ENCODE measurements around the gene SORBS1.
A peak's percentile ranks its signal among the peaks of the same experiment; 100 is the strongest.

Gene SORBS1

DNA sequence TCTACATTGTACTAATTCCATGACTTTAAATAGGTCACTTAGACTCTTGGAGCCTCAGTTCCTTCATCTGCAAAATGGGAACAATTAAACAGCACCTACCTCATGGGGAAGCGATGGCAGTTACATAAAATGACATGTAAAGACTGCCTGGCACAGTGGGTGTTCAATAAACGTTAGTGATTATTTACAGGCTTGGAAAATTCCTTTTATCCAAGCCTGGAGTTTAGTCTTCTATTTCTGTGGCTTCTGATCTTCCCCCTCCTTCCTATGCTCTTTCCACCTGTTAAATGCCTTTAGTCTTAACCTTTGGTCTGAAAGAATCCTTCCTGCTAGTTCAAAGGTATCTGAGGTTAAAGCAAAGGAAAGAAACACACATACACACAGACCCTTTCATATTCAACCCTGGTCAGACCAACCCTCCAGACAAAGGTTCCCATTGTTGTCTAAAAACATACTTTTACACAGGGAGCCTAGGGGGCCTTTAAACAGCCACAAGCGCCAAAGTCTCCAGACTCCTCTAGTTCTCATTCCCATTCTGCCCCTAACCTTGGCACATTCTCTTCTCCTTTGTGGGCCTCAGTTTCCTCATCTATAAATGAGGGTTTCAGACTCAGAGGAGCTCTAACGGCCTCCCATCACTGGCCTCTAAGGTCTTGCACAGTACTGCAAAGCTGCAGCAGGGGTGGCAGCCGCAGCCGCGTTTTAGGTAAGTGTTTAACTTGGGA, 21.4 kb downstream of the SORBS1 start:
- no peak for DNase-seq

- DNase-seq = no peak
These were observed 22.8 kb downstream of the SORBS1 start for GRCh38 chr10:95538412-95538811.

DNA sequence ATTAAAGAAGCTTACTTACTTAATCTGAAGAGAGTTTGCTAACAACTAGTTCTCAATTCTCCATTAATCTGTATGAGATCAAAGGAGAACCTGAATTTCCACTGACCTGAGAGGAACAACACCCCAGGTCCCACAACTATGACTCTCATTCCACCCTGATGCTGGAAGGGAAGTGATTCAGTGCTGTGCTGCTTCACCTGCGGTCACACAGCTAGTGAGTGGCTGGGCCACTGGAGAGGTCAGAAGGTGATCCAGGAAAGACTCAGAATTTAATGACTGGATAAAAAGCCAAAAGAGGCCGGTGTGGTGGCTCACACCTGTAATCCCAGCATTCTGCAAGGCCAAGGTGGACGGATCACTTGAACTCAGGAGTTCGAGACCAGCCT, 23.6 kb downstream of the SORBS1 start:
- DNase-seq = no peak

GRCh38 chr10:95536894-95537541, 24.2 kb downstream of the SORBS1 start:
- DNase-seq = no peak

GRCh38 chr10:95536017-95536416, 25.2 kb downstream of the SORBS1 start:
- DNase-seq = no peak

DNA sequence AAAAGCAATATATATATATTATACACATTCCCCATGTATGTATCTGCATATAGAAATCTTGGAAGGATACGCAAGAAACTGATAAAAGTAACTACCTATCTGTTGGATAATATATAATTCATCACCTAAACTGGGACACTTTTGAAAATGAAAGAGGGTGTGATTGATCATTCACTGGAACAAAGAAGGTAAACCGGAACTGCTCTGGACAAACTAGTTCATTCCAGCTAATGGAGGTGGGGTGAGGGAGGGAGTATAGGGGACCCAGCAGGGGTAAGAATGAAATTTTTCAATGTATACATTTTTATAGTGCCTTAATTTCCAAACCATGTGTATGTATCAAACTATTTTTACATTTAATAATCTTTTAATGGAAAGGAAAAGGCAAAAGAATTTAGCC, 25.6 kb downstream of the SORBS1 start:
- DNase-seq = no peak

- no peak for DNase-seq
These were observed 27.6 kb downstream of the SORBS1 start for GRCh38 chr10:95533590-95533989.

- DNase-seq = no peak
These were observed 28.6 kb downstream of the SORBS1 start for GRCh38 chr10:95532536-95532935.

- no peak for DNase-seq
These were observed 29.2 kb downstream of the SORBS1 start for GRCh38 chr10:95531994-95532399.

- no peak for DNase-seq
These were observed 29.9 kb downstream of the SORBS1 start for GRCh38 chr10:95531058-95531809.

DNA sequence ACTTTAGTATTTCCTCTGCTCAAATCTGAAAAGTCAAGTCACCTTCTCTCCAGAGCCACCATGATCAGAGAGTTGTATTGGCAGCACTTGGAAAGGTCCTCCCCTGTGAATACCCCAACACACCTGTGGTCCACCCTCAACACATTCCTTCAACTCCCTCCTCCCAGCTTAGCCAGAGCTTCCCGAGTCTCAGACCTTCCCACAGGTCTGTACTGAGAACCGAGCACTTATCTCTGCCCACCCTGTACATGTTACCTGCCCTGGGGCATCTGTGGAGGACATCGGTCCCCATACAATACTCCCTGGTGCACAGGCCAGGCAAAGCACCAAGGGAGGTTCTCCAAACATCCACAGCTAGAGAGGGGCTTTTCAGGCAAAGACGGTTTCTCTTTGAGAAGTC, 30.6 kb downstream of the SORBS1 start:
- no peak for DNase-seq

DNA sequence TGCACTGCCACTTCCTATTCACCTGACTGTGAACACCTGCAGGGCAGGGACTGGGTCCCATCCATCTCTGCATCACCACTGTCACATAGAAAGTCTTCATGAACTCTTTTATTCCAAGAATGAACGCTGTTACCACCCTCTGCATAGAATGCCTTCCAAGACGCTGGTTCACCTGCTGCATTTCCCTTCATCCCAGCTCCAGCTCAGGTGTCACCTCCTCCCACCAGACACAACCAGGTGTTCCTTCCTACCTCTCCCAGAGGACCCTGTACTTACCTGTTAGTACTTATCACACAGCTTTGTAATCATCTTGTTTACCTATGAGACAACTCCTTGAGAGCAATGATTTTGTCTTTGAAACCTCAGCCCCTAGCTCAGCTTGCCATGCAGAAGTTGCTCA, 31.1 kb downstream of the SORBS1 start:
- DNase-seq = no peak

DNA sequence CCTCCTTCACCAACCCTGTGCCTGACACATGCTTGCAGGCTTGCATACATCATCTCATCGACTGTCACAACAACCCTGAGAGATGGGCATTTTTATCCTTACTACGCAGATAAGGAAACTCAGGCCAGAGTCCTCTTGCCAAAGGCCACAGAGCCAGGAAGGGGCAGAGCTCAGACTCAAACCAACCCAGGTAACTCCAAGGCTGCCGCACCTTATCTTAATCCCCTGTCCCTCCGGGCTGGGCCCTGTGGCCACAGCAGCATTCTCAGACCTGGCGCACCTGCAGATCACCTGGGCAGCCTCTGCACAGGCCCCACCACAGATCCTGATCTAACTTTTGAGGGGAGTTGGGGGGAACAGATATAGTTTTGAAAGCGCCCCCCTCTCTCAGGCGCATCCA, 35.1 kb downstream of the SORBS1 start:
- no peak for DNase-seq

DNA sequence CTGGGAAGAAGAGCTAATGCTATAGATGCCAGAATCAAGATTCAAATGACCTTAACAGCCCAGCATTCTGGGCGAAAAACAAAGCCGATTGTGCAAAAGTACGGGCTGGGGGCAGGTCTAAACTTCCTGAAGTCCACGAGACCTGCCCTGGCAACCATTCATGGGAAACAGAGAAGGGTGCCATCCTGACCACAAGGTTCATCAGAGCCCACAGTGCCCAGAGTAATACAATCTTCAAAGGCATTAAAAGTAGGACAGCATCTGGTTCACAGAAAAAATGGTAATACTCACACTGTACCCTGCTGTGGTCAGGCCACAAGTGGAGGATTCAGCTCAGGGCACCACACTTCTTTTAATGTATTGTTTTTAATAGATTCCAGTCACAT, 36.1 kb downstream of the SORBS1 start:
- no peak for DNase-seq

GRCh38 chr10:95524358-95525032, 36.7 kb downstream of the SORBS1 start:
- no peak for DNase-seq

- no peak for DNase-seq
These were observed 39.1 kb downstream of the SORBS1 start for GRCh38 chr10:95522117-95522516.

DNA sequence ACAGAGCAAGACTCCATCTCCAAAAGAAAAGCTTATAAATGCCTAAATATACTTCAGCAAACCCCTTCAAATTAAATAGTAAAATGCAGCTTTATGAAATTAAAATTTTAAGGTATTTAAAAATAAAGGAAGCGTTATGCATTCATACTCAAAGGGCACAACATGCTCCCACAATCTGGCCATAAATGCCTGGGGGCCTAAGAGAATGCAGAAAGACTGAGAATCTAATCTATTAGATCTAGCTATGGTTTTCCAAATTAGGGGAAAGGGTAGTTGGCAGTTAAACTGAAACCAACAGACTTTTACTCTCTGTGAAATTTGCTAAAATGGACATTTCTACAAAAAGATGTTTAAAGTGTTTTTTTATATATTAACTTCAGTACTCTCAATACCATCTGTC, 40.6 kb downstream of the SORBS1 start:
- no peak for DNase-seq

- DNase-seq = peak in 1 of 5 experiments; percentile 10
These were observed 42.4 kb downstream of the SORBS1 start for GRCh38 chr10:95518455-95519452.

DNA sequence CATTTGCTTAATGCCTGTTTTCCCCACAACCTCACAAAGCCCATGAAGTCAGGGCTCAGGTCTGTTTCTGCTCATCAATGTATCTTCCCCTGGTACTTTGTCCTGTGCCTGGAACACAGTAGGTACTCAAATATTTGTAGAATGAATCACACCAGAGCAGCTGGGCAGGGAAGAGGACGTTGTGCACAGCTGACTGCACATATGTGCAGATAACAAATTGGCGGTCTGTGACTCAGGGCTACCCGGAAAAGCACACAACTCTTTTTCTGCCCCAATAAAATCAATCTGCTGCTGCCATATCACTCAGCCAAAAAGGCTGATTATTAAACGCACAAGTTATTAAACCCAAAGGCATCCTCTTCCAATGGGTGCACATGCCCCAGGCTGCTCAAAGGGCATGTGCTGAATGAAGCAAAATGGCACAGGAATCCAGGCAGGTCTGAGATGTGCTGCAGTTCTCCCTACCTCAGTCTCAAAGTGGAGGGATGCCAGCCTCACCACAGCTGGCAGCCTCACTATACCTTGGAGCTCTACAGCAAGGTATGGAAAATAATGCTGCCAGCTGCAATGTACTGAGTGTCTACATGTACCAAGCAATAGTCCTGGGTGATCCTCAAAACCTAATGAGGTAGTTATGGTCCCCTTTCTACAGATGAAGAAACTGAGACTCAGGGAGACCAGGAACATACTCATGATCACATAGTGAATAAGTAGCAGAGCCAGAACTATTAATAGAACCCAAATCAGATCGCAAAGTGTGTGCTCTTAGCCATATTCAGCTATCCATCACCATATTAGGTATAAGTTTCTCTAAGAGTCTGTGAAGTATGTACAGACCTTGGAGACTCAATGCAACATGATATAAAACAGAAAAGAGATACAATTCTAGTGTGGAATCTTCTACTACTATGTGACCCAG, 43.4 kb downstream of the SORBS1 start:
- DNase-seq = no peak

DNA sequence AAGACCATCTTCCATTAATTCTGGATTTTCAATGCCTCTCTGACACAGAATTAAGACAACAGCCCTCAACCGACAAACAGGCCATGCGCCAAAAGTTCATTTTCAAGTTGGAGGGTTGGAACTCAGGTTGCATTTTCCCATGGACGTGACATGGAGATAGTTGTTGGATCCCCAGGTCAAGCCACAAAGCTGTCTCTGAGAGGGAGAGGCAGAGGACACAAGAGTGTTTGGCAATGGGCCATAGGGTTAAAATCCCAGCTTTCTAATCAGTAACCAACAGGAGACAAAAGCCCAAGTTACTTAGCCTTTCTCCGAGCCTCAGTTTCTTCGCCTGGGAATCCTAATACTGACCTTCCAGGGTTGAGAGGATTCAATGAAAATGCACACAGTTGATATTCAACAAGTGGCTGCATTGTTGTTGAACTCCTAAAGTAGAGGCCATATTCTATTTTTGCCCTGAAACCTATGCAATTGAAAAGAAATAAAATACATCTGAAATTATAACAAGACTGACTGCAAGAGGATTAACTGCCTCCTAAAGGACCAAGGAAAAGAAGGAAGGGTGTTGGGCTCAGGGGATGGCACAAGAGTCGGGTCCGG, 44.3 kb downstream of the SORBS1 start:
- no peak for DNase-seq

All from T-helper 2 cell (primary cell).